Measurements from ENCODE around the gene CDH1.
A peak's percentile ranks its signal among the peaks of the same experiment; 100 is the strongest.

The CDH1 gene

GRCh38 chr16:68728523-68728922 lies 8.6 kb upstream of the CDH1 start:
- no peak for TF ChIP-seq RAD21 (IDR thresholded peaks at IDR 0.05; ENCODE audit: low read depth)
- TF ChIP-seq CEBPB (IDR thresholded peaks at IDR 0.05): no peak
- TF ChIP-seq REST (IDR thresholded peaks at IDR 0.05; ENCODE audit: low read depth): no peak
- TF ChIP-seq USF1 (IDR thresholded peaks at IDR 0.05): no peak
- TF ChIP-seq TEAD4 (IDR thresholded peaks at IDR 0.05): no peak
- TF ChIP-seq YY1 (IDR thresholded peaks at IDR 0.05; ENCODE audit: low read depth): no peak
- TF ChIP-seq EGR1 (IDR thresholded peaks at IDR 0.05): no peak
- TF ChIP-seq ZBTB7A (IDR thresholded peaks at IDR 0.05; ENCODE audit: low read depth): no peak
- no peak for TF ChIP-seq CREB1 (IDR thresholded peaks at IDR 0.05; ENCODE audit: low read depth)
- no peak for TF ChIP-seq TCF12 (IDR thresholded peaks at IDR 0.05; ENCODE audit: low read depth)
- no peak for TF ChIP-seq MAX (IDR thresholded peaks at IDR 0.05)
- no peak for TF ChIP-seq NFIC (IDR thresholded peaks at IDR 0.05)
- TF ChIP-seq TAF1 (IDR thresholded peaks at IDR 0.05; ENCODE audit: low read depth): no peak
- TF ChIP-seq FOXM1 (IDR thresholded peaks at IDR 0.05; ENCODE audit: borderline replicate concordance, low read depth): no peak
- TF ChIP-seq EP300 (IDR thresholded peaks at IDR 0.05; ENCODE audit: borderline replicate concordance): no peak

GRCh38 chr16:68731637-68732036 lies 5.5 kb upstream of the CDH1 start:
- TF ChIP-seq TEAD4 (IDR thresholded peaks at IDR 0.05) (no peak), CREB1 (IDR thresholded peaks at IDR 0.05; ENCODE audit: low read depth) (no peak), TCF12 (IDR thresholded peaks at IDR 0.05; ENCODE audit: low read depth) (no peak), YY1 (IDR thresholded peaks at IDR 0.05; ENCODE audit: low read depth) (no peak), NFIC (IDR thresholded peaks at IDR 0.05) (no peak), RAD21 (IDR thresholded peaks at IDR 0.05; ENCODE audit: low read depth) (no peak), FOXM1 (IDR thresholded peaks at IDR 0.05; ENCODE audit: borderline replicate concordance, low read depth) (no peak), ZBTB7A (IDR thresholded peaks at IDR 0.05; ENCODE audit: low read depth) (no peak), MAX (IDR thresholded peaks at IDR 0.05) (no peak), REST (IDR thresholded peaks at IDR 0.05; ENCODE audit: low read depth) (no peak), USF1 (IDR thresholded peaks at IDR 0.05) (no peak), EGR1 (IDR thresholded peaks at IDR 0.05) (no peak), CEBPB (IDR thresholded peaks at IDR 0.05) (no peak), EP300 (IDR thresholded peaks at IDR 0.05; ENCODE audit: borderline replicate concordance) (no peak), TAF1 (IDR thresholded peaks at IDR 0.05; ENCODE audit: low read depth) (no peak)

GRCh38 chr16:68732042-68732680 lies 4.9 kb upstream of the CDH1 start:
- TF ChIP-seq YY1 (IDR thresholded peaks at IDR 0.05; ENCODE audit: low read depth) (no peak), EGR1 (IDR thresholded peaks at IDR 0.05) (peak; percentile 25; the same call in 1 of the 2 replicates), EP300 (IDR thresholded peaks at IDR 0.05; ENCODE audit: borderline replicate concordance) (peak; percentile 20; the same call in 1 of the 2 replicates), TCF12 (IDR thresholded peaks at IDR 0.05; ENCODE audit: low read depth) (peak; percentile 50; the same call in 1 of the 2 replicates), CEBPB (IDR thresholded peaks at IDR 0.05) (no peak), TAF1 (IDR thresholded peaks at IDR 0.05; ENCODE audit: low read depth) (peak; percentile 38; the same call in 1 of the 2 replicates), REST (IDR thresholded peaks at IDR 0.05; ENCODE audit: low read depth) (no peak), FOXM1 (IDR thresholded peaks at IDR 0.05; ENCODE audit: borderline replicate concordance, low read depth) (no peak), NFIC (IDR thresholded peaks at IDR 0.05) (peak; percentile 88), USF1 (IDR thresholded peaks at IDR 0.05) (no peak), MAX (IDR thresholded peaks at IDR 0.05) (0 out of 2 replicates have a peak, but pooled peaks have one; percentile 25), ZBTB7A (IDR thresholded peaks at IDR 0.05; ENCODE audit: low read depth) (no peak), CREB1 (IDR thresholded peaks at IDR 0.05; ENCODE audit: low read depth) (no peak), TEAD4 (IDR thresholded peaks at IDR 0.05) (no peak), RAD21 (IDR thresholded peaks at IDR 0.05; ENCODE audit: low read depth) (no peak)

Data from Ishikawa (cell line).